ENCODE data around the gene GOLGA7B.

GRCh38 chr10:97842656-97843280, 6.9 kb upstream of the GOLGA7B start:
- TF ChIP-seq GATA2 (IDR thresholded peaks at IDR 0.05; ENCODE audit: low read depth, low read length) (peak; percentile 66; the same call in 1 of the 2 replicates), GATA3 (IDR thresholded peaks at IDR 0.05; ENCODE audit: low read depth, low read length) (peak; percentile 65)
